Caco-2 (cell line): Measurements from ENCODE around the gene TBCC. TPM values are rescaled to one million over a fixed set of nuclear protein-coding genes. Genes with fewer than 3 reads are reported as not detected.

Source experiments
- BruUV-seq: library from RNA; stranded (reverse); fragments of 400-500 nt; replicated peaks from 2 replicates; lab custom pipeline; 2021; lab: Mats Ljungman, UMichigan
- CTCF ChIA-PET: fragments of 300-600 bp; sonication (Branson Sonifier 250); formaldehyde crosslinking; loops from one replicate; lab custom pipeline; 2022; ENCODE audit warnings: antibody characterized with exemption; lab: Charles Lee
- POLR2A ChIA-PET: fragments of 300-600 bp; sonication (Branson Sonifier 250); formaldehyde crosslinking; loops from one replicate; lab custom pipeline; 2022; ENCODE audit warnings: antibody characterized with exemption; lab: Charles Lee
- DNase-seq, 2 experiments: peaks; one replicate each; pipeline versions ENCODE4 v3.0.0 to v3.0.0-alpha.2; 2020 to 2022
- H3K27me3 ChIP-seq: replicated peaks from 2 replicates; pipeline ENCODE4 v1.6.0; 2011; ENCODE audit warnings: low read length; ENCODE audit not compliant: control insufficient read depth, insufficient read depth
- H3K36me3 ChIP-seq: 2 replicates; pipeline ENCODE4 v1.5.1; 2011; ENCODE audit warnings: low read length; ENCODE audit not compliant: control insufficient read depth, insufficient read depth
- H3K4me1 ChIP-seq: fragments of 250-450 bp; sonication (Bioruptor Pico); 2 replicates; pipeline ENCODE4 v1.5.1; 2020; ENCODE audit warnings: mild to moderate bottlenecking
- H3K4me3 ChIP-seq: 2 replicates; pipeline ENCODE4 v1.5.1; 2011; ENCODE audit warnings: low read depth, mild to moderate bottlenecking, control low read depth, low read length
- H3K9me3 ChIP-seq: fragments of 250-450 bp; sonication (Bioruptor Pico); 2 replicates; pipeline ENCODE4 v1.5.1; 2020; ENCODE audit warnings: mild to moderate bottlenecking, moderate library complexity
- H3K27ac Mint-ChIP-seq: one replicate; pipeline ENCODE4 v1.8.0; 2022; ENCODE audit warnings: mixed read lengths; ENCODE audit not compliant: unreplicated experiment
- H3K27me3 Mint-ChIP-seq: one replicate; pipeline ENCODE4 v1.8.0; 2022; ENCODE audit warnings: mixed read lengths; ENCODE audit not compliant: insufficient read depth, unreplicated experiment
- H3K36me3 Mint-ChIP-seq: one replicate; pipeline ENCODE4 v1.8.0; 2022; ENCODE audit warnings: mild to moderate bottlenecking, mixed read lengths; ENCODE audit not compliant: insufficient read depth, unreplicated experiment
- H3K4me1 Mint-ChIP-seq: one replicate; pipeline ENCODE4 v1.8.0; 2022; ENCODE audit warnings: low read depth, mixed read lengths; ENCODE audit not compliant: unreplicated experiment
- H3K4me3 Mint-ChIP-seq: one replicate; pipeline ENCODE4 v1.8.0; 2022; ENCODE audit warnings: mild to moderate bottlenecking, moderate library complexity, mixed read lengths; ENCODE audit not compliant: unreplicated experiment
- H3K9me3 Mint-ChIP-seq: one replicate; pipeline ENCODE4 v1.8.0; 2022; ENCODE audit warnings: mixed read lengths; ENCODE audit not compliant: unreplicated experiment
- CTCF ChIP-seq, 2 experiments: fragments of 200-600 bp in 1 of 2; IDR thresholded peaks; 1 replicate in 1 of 2; 2 replicates in 1 of 2; pipeline versions ENCODE4 v1.5.1 to v1.8.0; 2011 to 2022; ENCODE audit warnings: antibody characterized with exemption in 1 of 2, control low read depth in 1 of 2, inconsistent platforms in 1 of 2, low read depth in 1 of 2, low read length in 1 of 2, mild to moderate bottlenecking in 1 of 2, moderate library complexity in 1 of 2; ENCODE audit not compliant: insufficient read depth in 1 of 2, severe bottlenecking in 1 of 2, unreplicated experiment in 1 of 2
- intact Hi-C: fragments of 100-400 bp; cut with micrococcal nuclease; formaldehyde crosslinking; loops from one replicate; pipeline ENCODE4 v1.10.0; 2022; ENCODE audit not compliant: unreplicated experiment
- total RNA-seq: library from RNA; stranded (reverse); gene quantifications from 2 replicates; pipeline ENCODE4 v1.2.3, GENCODE V29; 2022

The TBCC gene
- total RNA-seq, 1 experiment from 2014 or later, result 20.4 TPM

DNA sequence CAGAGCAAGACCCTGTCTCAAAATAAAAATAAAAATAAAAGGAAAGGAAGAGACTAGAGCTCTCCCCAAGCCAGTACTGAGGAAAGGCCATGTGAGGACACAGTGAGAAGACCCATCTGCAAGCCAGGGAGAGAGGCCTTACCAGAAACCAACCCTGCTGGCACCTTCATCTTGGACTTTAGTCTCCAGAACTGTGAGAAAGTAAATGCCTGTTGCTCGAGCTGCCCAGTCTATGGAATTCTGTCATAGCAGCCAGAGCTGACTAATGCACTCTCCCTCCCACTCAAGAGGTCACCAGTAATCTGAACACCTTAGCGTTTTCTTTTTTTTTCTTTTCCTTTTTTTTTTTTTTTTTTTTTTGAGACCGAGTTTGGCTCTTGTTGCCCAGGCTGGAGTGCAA is 16.2 kb downstream of the TBCC start:
- TF ChIP-seq CTCF (IDR thresholded peaks at IDR 0.05; ENCODE audit: insufficient read depth in 1 of 2, low read depth in 1 of 2, low read length in 1 of 2, severe bottlenecking in 1 of 2, unreplicated experiment in 1 of 2), result no peak
- Mint-ChIP-seq H3K27ac (no peak overlapping the region), H3K4me1 (peaks cover 6% of the 10 kb centered on the region), H3K9me3 (no peaks in the 10 kb centered on the region), H3K4me3 (no peak overlapping the region), H3K27me3 (no peaks in the 10 kb centered on the region), H3K36me3 (no peaks in the 10 kb centered on the region)
- CTCF ChIA-PET, result interaction anchor here (1.1 kb wide), 1 partner anchor 68 kb away, joined by 4 read pairs; no protein-coding TSS in a partner anchor
- DNase-seq, result peak in 1 of 2 experiments; percentile 9
- no peaks in the 10 kb centered on the region for H3K9me3 ChIP-seq
- H3K27me3 ChIP-seq, result no peaks in the 10 kb centered on the region
- no TSS peak for BruUV-seq
- no peaks in the 10 kb centered on the region for H3K36me3 ChIP-seq
- H3K4me1 ChIP-seq, result peaks cover 4% of the 10 kb centered on the region; the same call in 1 of the 2 replicates
- no peak overlapping the region for H3K4me3 ChIP-seq
- intact Hi-C loops, result no loop called here
- POLR2A ChIA-PET, result no interaction called here

- Histone ChIP-seq H3K4me1 (peaks cover 4% of the 10 kb centered on the region; the same call in 1 of the 2 replicates), H3K27me3 (no peaks in the 10 kb centered on the region), H3K9me3 (no peaks in the 10 kb centered on the region), H3K36me3 (no peaks in the 10 kb centered on the region), H3K4me3 (no peak overlapping the region; the same call in 1 of the 2 replicates)
- Mint-ChIP-seq H3K4me1 (peaks cover 12% of the 10 kb centered on the region), H3K36me3 (no peaks in the 10 kb centered on the region), H3K27me3 (no peaks in the 10 kb centered on the region), H3K9me3 (no peaks in the 10 kb centered on the region), H3K27ac (no peak overlapping the region), H3K4me3 (peak overlapping the region; percentile 69)
- CTCF ChIA-PET, result interaction anchor here (0.7 to 2.4 kb wide), 2 partner anchors 66 to 684 kb away, joined by 5 to 34 read pairs; no protein-coding TSS in a partner anchor
- no peak for TF ChIP-seq CTCF (IDR thresholded peaks at IDR 0.05; ENCODE audit: insufficient read depth in 1 of 2, low read depth in 1 of 2, low read length in 1 of 2, severe bottlenecking in 1 of 2, unreplicated experiment in 1 of 2)
- intact Hi-C loops, result no loop called here
- POLR2A ChIA-PET, result no interaction called here
- DNase-seq, result no peak
- no TSS peak for BruUV-seq
Measured at GRCh38 chr6:42727627-42728026, 18.3 kb downstream of the TBCC start.

- no TSS peak for BruUV-seq
- H3K27me3 ChIP-seq, result no peaks in the 10 kb centered on the region
- DNase-seq, result peak in 1 of 2 experiments; percentile 14
- H3K36me3 ChIP-seq, result no peaks in the 10 kb centered on the region
- peaks cover 4% of the 10 kb centered on the region; the same call in 1 of the 2 replicates for H3K4me1 ChIP-seq
- peak overlapping the region; percentile 30 for H3K4me3 ChIP-seq
- Mint-ChIP-seq H3K4me1 (peaks cover 12% of the 10 kb centered on the region), H3K9me3 (no peaks in the 10 kb centered on the region), H3K36me3 (no peaks in the 10 kb centered on the region), H3K4me3 (peak overlapping the region; percentile 69), H3K27ac (no peak overlapping the region), H3K27me3 (no peaks in the 10 kb centered on the region)
- ChIA-PET POLR2A (no interaction called here), CTCF (interaction anchor here (0.7 to 2.4 kb wide), 2 partner anchors 65 to 684 kb away, joined by 5 to 34 read pairs; no protein-coding TSS in a partner anchor)
- no peaks in the 10 kb centered on the region for H3K9me3 ChIP-seq
- intact Hi-C loops, result no loop called here
- TF ChIP-seq CTCF (IDR thresholded peaks at IDR 0.05; ENCODE audit: insufficient read depth in 1 of 2, low read depth in 1 of 2, low read length in 1 of 2, severe bottlenecking in 1 of 2, unreplicated experiment in 1 of 2), result no peak
Measured at GRCh38 chr6:42727087-42727611, 18.8 kb downstream of the TBCC start.
